Activated naive CD4-positive, alpha-beta T cell (primary cell): ENCODE data around the gene IZUMO4.
A peak's percentile ranks its signal among the peaks of the same experiment; 100 is the strongest.

Source experiments
- DNase-seq, 4 experiments: peaks; one replicate each; lab custom pipeline; 2025; lab: John Stamatoyannopoulos, UW

The IZUMO4 gene

DNA sequence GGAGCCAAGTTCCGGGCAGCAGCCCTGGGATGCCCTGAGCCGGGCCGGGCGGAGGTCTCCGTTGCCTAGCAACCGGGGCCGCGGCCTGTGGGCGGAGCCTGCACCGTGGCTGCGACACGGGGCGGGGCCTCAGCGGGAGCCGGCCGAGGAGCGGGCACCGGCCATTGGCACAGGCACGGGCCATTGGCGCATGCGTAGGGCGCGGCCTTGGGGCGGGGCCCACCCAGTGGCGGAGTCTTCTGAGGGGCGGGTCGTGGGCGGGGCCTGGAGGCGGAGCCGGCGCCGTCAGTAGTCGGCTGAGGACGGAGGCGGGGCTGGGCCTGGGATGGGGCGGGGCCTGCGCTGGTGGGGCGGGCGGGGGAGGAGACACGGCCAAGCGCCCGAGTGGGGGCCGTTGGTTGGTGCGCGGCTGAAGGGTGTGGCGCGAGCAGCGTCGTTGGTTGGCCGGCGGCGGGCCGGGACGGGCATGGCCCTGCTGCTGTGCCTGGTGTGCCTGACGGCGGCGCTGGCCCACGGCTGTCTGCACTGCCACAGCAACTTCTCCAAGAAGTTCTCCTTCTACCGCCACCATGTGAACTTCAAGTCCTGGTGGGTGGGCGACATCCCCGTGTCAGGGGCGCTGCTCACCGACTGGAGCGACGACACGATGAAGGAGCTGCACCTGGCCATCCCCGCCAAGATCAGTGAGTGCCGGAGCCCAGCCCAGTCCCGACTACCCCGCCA lies at the start of gene IZUMO4:
Gene IZUMO4, plus strand, starts transcription at position 436 of the 723 bp plus-strand sequence. Its CDS starts 31 bp downstream, at position 467.
- peak; percentile 99 to 100 (median 99) for DNase-seq

DNA sequence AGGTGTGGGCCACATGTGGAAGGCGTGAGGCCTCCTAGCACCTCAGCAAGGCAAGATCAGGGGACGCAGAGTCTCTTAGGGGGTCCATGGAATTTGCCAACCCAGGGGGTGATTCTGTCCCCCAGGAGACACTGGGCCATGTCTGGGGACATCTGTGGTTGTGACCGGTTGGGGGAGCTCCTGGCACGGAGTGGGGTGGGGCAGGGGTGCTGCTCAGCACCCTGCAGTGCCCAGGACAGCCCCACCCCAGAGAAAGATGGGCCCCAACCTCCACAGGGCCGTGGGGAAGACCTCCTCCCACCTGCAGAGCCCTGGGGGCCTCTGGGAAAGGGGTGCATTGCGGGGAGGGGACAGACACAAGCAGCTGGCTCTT lies 49.7 kb upstream of the IZUMO4 start:
- DNase-seq, result no peak

- no peak for DNase-seq
These were observed 49.1 kb upstream of the IZUMO4 start for GRCh38 chr19:2047449-2048103.

GRCh38 chr19:2048104-2048958 lies 48.4 kb upstream of the IZUMO4 start:
- no peak for DNase-seq

DNA sequence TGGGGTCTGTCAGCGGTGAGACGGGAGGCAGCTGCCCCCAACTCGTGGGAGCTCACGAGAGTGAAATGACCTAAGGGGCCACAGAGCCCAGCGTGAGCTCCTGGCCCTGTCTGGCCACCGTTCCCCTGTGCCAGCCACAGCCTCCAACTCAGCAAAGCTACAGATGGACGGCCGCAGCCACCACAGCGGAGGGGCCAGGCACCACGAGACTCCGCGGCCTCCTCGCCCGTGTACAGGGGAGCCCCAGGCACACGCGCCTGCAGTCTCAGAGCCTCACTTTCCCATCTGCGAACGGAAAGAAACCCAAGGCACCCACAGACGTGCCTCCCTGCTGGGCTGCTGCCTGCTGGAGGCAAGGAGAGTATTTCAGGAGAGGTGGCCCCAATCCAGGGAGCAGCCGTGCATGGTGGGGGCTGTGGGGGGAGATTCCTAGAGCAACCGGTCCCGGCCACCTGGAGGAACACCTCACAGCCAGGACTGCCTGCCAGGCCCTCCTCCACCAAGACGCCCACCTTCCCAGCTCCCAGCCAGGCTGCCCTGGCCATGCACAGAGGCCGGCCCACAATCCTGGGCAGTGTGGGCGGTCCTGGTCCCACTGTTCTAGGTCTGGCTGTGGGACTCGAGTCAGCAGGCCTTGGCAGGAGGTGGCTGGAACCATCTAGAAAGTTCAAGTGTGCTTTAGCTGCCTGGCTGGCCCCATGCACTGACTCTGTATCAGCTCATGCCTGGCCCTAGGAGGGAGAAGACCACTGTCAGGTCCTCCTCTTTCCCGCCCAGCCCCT lies 47.6 kb upstream of the IZUMO4 start:
- no peak for DNase-seq

GRCh38 chr19:2049741-2050348 lies 46.9 kb upstream of the IZUMO4 start:
- DNase-seq, result peak in 2 of 4 experiments; percentile 45 to 57

GRCh38 chr19:2050349-2050990 lies 46.2 kb upstream of the IZUMO4 start:
- peak in 1 of 4 experiments; percentile 53 for DNase-seq

GRCh38 chr19:2050991-2051772 lies 45.5 kb upstream of the IZUMO4 start, which contains the start of gene MKNK2:
Gene MKNK2, minus strand, starts transcription at chr19:2051244. Its CDS starts 393 bp downstream, at chr19:2050851.
- peak; percentile 89 to 96 (median 94) for DNase-seq

GRCh38 chr19:2051773-2052704 lies 44.7 kb upstream of the IZUMO4 start:
- DNase-seq, result peak in 1 of 4 experiments; percentile 41

GRCh38 chr19:2053601-2054389 lies 42.9 kb upstream of the IZUMO4 start:
- no peak for DNase-seq

GRCh38 chr19:2054763-2055162 lies 42.0 kb upstream of the IZUMO4 start:
- no peak for DNase-seq

- DNase-seq, result no peak
These were observed 40.5 kb upstream of the IZUMO4 start for GRCh38 chr19:2055931-2056836.

GRCh38 chr19:2056837-2057192 lies 39.9 kb upstream of the IZUMO4 start:
- no peak for DNase-seq

DNA sequence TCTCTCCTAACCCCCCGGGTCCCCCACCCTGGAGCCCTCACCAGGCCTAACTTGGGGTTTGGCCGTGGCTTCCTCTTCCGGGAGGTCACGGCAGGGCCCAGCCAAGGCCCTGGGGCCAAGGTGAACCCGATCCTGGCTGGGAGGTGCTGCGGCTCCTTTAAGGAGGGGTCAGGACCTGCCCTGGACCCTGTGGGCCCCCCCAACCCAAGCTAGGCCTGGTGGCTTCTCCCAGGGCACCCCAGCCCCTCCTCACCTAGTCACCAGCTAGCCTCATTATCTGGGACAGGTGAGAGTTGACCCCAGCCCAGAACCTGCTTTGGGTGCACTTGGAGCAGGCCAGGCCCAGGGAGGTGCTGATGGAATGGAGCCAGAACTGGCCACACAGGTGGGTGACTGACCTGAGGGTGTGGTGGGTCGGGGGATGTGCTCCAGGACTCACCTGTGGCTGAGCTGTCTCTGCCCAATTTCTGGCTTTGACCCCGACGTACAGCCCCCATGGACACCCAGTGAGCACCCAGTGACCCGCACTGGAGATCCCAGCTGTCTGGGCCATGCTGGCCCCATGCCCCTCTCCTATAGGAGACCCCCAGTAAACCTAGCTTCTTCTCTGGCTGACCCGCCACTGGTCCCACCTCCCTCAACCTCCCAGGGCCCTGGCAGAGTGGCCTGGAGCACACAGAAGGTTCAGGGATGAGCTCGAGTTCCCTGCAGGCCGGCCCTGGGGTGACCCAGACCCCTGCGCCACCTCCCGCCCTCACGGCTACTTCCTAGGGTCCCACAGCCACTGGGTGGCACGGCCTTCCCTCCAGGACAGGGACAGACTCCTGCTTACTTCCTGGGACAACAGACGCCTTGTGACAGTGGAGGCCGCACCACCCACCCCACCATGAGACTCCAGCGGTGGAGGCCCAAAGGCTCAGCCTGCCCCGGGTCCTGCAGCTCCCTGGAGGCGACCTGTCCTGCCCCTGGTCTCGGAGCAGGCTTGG lies 38.9 kb upstream of the IZUMO4 start:
- no peak for DNase-seq

DNA sequence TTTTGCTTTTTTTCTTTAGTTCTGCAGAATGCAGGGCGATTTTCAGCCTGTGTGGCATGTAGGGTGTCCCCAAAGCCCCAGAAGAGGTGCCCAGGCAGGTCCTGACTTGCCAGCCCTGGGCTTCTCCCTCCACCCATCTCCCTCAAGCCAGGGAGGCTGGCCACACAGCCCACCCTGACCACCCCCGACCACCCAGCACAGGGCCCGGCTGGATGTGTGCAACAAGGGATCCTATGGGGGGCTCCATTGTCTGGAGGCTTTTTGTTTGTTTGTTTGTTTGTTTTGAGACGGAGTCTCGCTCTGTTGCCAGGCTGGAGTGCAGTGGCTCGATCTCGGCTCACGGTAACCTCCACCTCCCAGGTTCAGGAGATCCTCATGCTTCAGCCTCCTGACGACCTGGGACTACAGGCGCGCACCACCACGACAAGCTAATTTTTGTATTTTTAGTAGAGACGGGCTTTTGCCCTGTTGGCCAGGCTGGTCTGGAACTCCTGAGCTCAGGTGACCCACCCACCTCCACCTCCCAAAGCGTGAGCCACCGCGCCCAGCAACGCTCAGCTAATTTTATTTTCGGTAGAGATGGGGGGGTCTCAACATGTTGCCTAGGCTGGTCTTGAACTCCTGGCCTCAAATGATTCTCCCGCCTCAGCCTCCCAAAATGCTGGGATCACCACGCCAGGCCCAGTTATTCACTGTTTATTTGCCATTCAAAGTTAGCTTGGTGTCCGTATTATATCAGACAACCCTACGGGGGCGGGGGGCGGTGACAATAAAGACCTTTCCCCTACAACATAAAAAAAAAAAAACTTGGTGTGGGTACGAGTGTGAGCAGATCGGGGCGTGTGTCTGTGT lies 37.9 kb upstream of the IZUMO4 start:
- no peak for DNase-seq
